Effector CD8-positive, alpha-beta T cell (primary cell): ENCODE measurements around the gene ALDH3B1.

ENCODE experiments used
- DNase-seq: peaks from one replicate; lab custom pipeline; 2025; lab: John Stamatoyannopoulos, UW

ALDH3B1 gene

DNA sequence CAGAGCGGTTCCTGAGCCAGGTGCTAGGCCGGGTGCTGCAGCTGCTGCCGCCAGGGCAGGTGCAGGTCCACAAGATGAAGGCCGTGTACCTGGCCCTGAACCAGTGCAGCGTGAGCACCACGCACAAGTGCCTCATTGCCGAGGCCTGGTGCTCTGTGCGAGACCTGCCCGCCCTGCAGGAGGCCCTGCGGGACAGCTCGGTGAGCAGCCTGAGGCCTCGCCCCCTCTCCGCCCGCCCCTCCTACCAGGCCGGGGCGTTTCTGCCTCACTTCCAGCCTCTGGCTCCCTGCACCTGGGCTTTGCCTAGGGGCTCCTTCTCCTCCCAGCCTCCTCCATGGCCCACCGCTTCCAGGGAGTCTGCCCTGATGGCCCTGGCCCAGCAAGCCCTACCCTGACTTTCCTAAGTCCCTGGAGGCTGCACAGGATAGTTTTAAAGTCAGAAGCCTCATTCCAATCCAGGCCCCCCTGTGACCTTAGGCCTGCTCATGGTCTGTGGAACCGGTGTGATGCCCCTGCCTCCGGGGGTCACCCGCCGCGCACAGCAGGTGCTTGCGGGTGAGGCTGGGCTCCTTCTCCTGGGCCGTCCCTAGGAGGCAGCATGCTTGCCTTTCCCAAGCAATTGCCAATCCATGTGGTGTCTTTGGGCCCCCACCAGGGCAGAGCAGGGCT, 34.2 kb downstream of the ALDH3B1 start:
- DNase-seq, result no peak

- DNase-seq, result no peak
Observed at GRCh38 chr11:68044898-68045351, 34.8 kb downstream of the ALDH3B1 start.

- DNase-seq, result no peak
Observed at GRCh38 chr11:68047437-68048290, 37.5 kb downstream of the ALDH3B1 start.

DNA sequence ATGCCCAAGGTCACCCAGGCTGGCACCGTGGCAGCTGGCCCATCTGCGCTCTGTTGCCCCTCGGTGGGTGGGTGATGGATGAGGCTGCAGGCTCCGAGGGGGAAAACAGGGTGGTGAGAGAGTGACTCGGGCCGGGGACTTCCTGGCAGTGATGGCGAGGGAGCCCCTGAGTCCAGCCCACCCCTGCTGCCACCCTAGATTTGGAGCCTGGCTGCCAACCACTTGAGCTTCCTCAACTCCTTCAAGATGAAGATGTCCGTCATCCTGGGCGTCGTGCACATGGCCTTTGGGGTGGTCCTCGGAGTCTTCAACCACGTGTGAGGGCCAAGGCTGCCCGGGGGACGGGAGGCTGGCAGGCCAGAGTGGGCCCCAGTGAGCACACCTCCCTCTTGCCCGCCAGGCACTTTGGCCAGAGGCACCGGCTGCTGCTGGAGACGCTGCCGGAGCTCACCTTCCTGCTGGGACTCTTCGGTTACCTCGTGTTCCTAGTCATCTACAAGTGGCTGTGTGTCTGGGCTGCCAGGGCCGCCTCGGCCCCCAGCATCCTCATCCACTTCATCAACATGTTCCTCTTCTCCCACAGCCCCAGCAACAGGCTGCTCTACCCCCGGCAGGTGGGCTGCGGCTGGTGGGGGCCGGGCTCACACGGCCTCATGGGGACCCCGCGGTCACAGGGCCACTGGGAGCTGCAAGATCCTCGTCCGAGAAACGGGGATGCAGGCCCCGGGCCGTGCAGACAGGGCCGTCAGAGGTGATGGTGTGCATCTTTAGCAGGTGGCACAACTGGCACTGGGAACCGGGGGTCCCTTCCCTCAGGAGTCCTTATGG, 38.8 kb downstream of the ALDH3B1 start:
- DNase-seq, result no peak

DNA sequence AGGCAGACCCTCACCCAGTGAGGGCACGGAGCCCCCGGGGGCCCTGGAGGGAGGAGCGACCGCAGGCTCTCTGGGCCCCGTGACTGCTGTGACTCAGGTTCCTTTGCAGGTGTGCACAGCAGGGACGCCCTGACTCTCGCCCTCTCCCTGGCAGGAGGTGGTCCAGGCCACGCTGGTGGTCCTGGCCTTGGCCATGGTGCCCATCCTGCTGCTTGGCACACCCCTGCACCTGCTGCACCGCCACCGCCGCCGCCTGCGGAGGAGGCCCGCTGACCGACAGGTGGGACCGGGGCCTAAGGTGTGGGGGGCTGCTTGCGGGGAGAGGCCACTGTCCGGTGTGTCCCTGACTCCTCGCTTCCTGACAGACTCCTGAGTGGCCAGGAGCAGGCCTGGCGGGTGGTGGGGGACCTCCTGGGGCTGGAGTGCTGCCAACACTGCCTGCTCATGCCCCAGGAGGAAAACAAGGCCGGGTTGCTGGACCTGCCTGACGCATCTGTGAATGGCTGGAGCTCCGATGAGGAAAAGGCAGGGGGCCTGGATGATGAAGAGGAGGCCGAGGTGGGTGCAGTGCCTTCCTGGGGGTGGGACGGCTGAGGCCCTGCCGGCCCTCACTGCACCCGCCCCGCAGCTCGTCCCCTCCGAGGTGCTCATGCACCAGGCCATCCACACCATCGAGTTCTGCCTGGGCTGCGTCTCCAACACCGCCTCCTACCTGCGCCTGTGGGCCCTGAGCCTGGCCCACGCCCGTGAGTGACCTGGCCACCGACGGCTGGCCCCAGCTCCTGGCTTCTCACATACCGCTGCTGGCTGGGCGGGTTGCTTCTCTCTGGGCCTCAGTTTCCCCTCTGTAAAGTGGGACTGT, 39.6 kb downstream of the ALDH3B1 start:
- DNase-seq, result no peak

DNA sequence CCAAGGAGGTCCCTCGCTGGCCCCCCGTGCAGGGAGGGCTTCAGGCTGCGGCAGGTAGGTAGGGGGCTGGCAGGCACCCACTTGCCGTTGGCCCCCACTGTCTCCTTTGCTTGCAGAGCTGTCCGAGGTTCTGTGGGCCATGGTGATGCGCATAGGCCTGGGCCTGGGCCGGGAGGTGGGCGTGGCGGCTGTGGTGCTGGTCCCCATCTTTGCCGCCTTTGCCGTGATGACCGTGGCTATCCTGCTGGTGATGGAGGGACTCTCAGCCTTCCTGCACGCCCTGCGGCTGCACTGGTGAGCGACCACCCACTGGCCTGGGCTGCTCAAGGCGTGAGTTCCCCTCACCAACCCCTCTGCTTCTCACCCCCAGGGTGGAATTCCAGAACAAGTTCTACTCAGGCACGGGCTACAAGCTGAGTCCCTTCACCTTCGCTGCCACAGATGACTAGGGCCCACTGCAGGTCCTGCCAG, 40.3 kb downstream of the ALDH3B1 start:
- DNase-seq, result no peak

DNA sequence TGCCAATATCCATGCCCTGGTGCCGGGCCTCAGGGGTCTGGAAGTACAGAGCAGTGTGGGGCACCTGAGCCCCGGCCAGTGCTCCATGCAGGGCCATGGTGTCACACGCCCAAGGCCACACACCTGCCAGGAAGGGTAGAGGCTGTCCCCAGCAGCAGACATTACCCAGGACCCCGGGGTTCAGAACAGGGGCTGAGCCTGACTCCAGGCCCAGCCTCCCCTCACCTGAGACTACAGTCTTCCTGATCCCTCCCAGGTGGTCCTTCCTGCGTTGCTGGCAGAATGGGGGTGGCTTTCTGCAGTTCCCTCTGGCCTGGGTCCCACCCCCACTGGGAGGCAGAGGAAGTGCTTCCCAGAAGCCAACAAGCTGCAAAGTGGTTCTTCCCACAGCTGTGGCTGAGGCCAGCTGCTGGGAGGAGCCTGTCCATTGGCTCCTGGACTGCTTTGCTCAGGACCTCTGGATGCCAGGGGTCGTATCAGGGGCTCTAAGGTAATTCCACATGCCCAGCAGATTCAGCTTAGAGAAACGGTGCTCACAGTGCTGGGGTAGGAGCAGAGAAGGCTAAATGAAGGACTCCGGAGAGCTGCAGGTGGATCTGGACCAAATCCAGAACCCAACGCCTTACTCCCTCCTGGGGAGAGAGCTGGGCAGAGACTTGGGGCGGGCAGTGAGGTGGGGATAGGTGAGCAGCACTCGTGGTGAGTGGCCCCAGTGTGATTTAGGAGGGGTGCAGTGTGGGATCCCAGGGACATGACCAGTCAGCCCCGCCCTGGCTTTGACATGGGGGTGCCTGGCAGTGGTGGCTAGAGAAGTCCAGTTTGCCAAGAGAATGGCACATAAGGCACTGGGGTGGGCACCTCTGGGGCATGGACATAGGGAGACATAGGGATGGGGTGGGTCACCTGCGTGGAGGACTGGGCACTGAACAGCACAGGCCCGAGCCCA, 41.3 kb downstream of the ALDH3B1 start:
- DNase-seq, result no peak

- DNase-seq, result no peak
Observed at GRCh38 chr11:68052137-68052873, 42.2 kb downstream of the ALDH3B1 start.

GRCh38 chr11:68053117-68053516, 43.0 kb downstream of the ALDH3B1 start:
- no peak for DNase-seq

DNA sequence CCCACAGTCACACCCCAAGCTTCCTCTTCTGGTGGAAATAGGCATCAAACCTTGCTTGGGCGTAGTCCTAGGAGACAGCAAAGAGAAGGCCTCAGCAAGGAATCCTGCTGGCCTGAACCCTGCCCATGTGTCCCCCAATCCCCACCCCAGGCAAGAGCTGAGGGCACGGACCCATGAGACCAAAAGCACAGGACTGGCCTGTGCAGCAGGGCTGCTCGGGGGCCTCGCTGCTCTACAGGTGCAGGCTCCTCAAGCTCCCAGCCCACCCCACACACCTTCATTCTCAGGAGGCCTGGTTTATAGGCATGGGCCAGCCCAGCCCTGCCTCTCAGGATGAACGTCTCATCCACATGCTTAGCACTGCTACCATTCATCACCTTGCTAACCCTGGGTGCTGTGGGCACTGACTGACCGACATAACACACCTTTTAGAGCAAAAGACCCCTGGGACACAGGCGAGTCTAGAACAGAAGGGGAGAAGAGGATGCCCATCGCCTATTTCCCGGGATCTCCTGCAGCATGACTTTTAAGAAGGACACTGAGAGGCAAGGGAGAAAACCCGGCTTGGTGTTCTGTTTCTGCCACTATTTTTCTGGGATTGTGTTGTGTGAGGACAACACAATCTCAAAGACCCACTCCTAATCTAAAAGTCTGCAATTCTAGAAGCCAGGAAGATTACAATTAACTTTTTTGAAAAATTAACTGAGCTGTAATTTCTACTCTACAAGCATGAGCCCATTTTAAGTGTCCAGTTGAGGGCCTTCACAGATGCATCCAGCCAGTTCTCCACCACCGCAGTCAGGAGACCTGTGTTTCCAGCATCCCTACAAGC, 44.1 kb downstream of the ALDH3B1 start:
- DNase-seq, result no peak

DNA sequence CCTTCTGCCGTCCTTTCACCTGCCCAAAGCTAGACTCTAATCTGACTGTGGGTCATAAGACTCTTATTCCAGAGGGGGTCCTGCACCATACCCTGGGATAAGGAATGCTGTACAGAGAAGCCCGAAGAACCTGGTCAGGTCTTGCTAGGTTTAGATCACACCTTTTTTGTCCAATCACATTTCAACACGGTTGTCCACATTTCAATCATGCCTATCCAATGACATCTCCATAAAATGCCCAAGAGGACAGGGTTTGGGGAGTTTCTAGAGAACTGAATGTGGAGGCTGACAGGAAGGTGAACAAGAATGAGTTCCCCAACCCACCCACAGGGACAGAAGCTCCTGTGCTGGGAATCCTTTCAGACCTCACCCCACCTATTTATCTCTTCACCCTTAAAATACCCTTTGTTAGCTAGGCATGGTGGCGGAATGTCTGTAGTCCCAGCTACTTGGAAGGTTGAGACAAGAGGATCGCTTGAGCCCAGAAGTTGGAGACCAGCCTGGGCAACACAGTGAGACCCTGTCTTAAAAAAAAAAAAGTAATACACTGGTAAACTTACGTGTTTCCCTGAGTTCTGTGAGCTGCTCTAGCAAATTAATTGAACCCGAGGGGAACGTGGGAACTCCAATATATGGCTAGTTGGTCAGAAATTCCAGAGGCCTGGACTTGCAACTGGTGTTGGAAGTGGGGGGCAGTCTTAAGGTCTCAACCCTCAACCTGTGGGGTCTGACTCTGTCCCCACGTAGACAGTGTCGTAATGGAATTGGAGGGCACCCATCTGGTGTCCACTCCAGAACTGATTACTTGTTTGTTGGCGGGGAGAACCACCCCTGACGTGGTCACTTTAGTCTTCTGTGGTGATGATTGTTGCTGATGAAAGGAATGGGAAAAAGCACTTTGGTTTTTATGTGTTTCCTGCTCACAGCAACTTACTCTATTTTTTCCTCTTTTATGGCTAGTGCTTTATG, 46.5 kb downstream of the ALDH3B1 start:
- DNase-seq, result no peak

GRCh38 chr11:68057807-68058206, 47.7 kb downstream of the ALDH3B1 start:
- no peak for DNase-seq

DNA sequence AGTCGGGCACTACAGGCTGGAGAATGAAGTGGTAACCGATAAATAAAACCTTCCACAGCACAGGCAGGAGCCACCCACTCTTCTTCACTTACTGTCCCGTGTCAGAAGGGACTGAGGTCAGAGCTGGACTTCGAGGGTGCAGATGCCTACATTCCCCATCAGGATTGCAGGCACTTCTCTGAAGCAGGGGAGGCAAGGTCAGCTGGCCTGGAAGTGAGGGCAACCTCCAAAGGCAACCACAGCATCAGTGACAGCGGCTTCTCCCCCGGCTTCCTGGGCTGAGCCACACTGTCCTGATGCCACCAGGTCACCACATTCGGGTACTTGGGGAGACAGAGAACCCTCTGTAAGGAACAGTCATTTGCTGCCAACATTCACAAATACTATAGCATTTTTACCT, 51.4 kb downstream of the ALDH3B1 start:
- DNase-seq, result no peak

DNA sequence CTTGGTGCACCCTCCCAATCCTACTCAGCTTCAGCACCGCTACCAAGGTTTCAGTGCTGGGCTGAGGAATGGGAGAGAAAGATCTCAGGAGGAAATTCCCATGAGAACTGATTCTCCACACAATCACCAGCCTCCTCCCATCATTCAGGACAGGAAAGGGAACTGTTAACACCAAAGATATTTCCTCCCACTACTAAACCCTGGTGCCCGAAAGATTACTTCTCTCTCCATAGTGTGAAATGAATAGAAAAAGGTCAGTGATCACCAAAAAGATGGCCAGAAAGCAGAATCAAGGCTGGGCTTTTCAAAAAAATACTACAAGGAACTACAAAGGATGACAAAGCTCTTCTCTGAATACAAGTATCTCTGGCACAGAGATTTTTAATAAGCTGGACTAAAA, 54.8 kb downstream of the ALDH3B1 start:
- DNase-seq, result no peak

GRCh38 chr11:68065841-68066240, 55.7 kb downstream of the ALDH3B1 start:
- DNase-seq, result no peak

- no peak for DNase-seq
Observed at GRCh38 chr11:68066742-68067141, 56.6 kb downstream of the ALDH3B1 start.

DNA sequence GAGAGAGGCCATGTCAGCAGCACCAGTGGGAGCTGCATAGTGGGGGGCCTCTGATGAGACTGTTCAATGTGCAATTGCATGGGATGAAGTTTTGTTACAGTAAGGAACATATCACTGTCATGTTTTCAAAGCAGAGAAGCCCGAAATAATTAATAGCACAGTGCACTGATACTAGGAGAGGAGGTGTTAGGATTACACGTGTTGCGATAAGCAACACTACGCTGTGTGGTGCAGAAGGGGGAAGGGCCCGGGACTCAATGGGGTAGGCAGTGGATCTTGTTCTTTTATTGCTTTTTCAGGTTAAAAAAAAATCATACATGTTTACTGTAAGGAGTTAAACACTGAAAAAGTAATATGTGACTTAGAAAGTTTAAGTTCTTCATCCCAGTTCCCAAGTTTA, 57.9 kb downstream of the ALDH3B1 start:
- DNase-seq, result no peak
